Endothelial cell of hepatic sinusoid (primary cell): Measurements from ENCODE around the gene CDC14B.
"Not testable (repeated sequence)": the region's sequence is repeated elsewhere in the genome, so short reads cannot be mapped to it uniquely, and the experiment has no call there.

Experiments used
- in situ Hi-C: cut with HindIII; loops from 2 replicates; pipeline ENCODE4 v1.10.0; 2017; ENCODE audit warnings: low sequenced_read_pairs

The CDC14B gene

DNA sequence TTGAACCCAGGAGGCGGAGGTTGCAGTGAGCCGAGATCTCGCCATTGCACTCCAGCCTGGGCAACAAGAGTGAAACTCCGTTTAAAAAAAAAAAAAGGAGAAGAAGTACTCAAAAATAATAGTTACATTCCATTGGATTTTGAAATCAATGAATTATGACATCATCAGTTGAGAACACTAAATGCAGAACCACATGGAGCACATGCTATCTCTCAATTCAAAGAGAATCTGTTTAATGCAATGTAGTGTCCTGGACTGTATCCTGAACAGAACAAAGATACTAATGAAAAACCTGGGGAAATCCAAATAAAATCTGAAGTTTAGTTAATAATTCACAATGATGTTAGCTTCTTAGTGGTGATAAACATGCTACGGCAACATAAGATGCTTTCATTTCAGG, 20.3 kb downstream of the CDC14B start:
- in situ Hi-C loops = no loop called here

DNA sequence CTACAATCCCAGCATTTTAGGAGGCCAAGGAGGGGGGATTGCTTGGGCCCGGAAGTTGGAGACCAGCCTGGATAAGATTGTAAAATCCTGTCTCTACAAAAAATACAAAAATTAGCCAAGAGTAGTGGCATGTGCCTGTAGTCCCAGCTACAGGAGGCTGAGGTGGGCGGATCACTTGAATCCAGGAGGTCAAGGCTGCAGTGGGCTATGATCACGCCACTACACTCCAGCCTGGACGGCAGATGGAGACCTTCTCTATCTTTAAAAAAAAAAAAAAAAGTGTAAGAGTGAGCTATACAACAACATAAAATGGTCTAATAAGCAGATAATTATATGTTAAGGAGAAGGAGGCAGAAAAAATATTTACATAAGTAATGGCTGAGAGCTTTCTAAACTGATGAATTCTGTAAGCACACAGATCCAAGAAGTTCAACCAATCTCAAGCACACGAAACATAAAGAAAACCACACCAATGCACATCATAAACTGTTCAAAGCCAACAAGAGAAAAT, 23.0 kb downstream of the CDC14B start:
- in situ Hi-C loops = no loop called here

DNA sequence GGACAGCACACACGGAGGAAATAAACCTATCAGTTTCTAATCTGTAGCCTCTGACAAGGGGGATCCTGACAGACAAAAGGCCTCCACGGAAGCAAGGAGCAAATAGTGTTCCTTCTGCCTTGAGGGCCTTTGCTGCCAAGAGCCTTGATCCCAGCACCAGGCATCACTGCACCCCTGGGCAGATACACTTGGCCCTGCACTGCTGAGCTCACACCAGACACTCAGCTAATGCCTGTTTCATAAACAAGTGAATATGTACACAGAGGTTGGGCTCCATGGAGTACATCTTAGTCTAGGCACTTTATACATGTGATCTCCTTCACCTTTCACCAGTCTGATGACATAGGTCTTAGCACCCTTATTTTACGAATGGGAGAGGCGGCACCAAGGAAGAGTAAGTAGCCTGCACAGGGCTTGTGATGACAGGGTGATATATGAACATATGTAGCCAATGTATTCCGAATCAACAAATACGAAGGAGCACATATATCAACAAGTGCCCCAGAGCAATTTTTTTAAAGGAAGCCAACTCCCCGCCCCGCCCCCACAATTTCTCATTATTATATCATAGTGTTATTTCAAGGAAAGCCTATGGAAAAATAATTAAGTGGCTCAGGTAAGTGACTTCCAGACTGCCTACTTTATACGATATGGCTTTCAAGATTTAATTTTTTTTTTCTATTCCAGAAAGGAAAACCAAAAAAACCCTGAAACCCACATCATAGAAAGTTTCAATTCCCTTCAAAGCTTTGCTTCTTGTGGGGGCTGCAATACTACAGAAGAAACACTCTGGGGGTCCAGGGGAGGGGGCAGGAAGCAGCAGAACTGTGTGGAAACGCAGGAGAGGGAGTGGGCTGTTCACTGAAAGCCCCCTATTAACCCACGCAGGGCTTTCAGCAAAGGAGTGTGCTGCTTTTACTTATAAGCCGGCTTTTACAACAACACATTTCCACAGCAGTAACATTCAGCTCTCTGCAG, 32.0 kb downstream of the CDC14B start:
- in situ Hi-C loops = no loop called here

DNA sequence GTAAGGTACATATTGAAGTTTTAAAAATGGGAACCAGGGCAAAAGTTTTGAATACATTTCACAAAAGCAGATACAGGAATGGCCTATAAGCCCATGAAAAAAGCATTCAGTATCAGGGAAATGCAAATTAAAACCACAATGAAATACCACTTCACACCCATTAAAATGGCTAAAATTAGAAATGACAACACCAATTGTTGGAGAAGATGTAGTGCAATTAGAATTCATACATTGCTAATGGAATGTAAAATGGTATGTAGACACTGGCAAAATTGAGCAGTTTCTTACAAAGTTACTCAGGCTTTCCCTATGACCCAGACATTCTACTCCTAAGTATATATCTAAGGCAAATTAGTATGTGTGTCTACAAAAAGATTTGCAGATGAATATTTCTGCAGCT, 34.2 kb downstream of the CDC14B start:
- in situ Hi-C loops = no loop called here

DNA sequence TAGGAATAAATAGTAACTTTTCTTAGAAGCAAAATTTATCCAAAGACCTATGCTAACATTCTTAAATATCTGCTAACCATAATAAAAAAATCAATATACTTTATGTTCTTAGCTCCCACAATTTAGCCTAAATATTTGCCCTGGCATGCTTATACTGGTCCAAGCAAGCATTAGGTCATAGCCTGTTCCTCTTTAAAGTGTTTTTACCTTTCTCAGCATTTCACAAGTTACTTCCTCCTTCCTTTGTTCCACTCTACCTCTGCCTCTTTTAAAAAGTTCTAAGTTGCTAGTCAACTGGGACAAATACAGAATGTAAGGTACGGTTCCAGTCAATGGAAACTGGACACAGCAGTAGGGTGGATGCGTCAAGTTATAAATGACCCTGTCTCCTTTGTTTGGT, 37.4 kb downstream of the CDC14B start:
- in situ Hi-C loops = not testable (repeated sequence)

DNA sequence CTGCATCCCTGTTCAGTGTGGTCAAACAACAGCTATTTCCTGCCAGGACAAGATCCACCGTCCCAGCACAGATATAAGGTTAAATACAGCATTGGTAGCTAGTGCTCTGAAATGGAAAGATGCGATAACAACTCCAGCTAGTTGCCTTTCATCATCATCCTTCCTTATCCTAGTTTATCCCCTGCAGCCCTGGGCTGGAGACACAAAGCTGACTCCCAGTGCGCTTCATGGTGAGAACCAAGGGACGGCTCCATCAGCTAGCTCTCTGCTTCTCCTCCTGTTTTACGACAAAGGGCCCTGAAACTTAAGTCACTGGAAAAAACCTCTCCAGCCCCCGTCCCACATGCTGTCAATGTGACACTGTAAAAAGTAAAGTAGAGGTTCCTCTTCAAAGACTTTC, 37.9 kb downstream of the CDC14B start:
- in situ Hi-C loops = no loop called here

DNA sequence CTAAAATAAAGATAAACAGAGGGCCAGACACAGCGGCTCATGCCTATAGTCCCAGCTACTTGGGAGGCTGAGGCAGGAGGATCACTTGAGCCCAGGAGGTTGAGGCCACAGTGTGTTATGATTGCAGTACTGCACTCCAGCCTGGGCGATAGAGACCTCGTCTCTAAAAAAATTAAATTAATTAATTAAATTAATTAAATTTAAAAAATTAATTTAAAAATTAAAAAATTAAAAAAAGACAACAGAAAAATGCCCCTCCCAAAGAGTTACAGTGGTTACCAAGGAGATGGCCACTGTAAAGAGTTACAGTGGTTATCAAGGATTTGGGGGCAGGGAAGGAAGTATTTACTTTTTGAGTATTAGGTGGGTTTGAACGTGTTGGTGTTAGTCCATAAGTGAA, 38.3 kb downstream of the CDC14B start:
- in situ Hi-C loops = no loop called here

DNA sequence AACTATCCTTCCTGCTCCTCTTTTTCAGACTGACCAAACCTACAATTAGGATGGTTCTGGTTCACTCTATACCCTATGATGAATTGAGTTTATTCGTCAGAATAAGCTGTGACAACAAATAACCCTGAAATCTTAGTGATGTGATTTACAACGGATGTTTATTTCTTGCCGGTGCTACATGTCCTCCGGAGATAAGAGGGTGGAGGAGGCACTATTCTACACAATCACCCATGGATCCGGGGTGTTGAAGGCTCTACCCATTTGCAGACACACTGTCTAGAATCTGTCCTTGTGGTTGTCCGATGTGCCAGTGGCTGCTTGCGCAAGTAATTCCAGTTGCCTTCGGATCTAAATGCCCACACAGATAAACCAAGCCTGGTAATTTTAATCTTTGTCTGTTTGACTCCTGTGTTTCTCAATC, 44.7 kb downstream of the CDC14B start:
- in situ Hi-C loops = no loop called here

DNA sequence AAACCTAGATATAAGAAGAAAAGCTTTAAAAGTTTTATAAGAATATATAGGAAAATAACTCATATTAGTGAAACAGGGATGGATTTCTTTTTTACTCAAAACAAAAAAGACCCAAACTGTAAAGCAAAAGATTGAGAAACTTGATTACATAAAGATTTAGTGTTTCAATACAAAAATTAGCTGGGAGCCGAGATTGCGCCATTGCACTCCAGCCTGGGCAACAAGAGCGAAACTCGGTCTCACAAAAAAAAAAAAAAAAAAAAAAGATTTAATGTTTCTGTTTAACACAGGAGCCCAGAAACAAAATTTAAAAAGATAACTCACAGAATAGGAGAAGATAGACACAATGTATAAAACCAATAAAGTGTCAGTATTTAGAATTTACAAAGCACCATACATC, 45.2 kb downstream of the CDC14B start:
- in situ Hi-C loops = no loop called here

DNA sequence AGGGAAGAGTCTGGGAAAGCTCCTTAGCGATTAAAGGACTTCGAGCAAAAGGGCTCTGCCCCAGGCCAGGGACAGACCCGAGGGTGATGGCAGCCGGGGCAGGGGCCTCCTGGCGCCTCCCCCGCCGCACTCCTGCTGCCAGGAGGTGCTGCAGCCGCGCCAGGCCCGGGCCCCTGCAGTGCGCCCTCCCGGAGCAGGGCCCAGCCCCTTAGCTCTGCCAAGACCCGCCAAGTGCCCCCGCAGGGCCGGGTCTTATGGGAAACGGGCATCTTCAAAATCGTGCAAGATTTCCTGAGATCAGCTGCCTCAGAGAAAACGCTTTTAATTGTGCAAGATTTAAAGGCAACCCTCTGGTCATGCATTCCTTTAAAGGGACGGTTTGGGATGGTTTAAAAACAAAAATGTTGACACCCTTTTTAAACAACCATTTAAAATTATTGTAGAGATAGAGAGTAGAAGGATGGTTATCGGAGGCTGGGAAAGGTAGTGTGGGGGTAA, 52.4 kb downstream of the CDC14B start:
- in situ Hi-C loops = no loop called here

DNA sequence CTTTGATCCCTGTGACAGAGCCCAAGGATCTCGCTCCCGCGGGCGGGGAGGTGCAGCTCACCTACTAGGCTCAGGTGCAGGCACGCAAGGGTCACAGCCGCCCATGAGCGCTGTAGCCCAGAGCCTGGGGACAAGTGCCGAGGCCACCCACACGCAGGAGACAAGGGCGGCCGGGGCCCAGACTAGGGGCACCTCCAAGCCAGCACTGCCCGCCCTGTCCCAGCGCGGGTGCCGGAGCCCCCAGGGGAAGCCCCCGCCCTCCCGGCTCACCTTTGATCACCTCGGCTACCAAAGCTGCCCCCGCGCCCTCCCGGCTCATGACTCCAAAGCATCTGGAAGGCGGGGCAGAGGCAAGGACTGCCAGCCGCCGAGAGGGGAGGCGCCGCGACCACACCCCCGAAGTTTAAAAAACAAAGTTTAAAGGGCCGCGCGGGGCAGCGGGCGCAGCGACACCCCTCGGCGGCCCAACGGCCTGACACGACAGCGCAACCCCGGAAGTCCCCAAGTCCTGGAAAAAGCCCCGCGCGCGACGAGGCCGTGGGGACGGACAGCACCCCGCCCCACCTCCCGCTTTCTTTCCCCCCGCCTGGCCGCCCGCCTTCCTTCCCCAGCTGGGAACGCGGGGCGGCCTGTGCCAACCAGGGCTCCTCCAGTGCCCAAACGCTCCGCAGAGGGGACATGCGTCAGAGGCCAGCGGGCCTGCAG, 53.0 kb downstream of the CDC14B start:
- in situ Hi-C loops = no loop called here

DNA sequence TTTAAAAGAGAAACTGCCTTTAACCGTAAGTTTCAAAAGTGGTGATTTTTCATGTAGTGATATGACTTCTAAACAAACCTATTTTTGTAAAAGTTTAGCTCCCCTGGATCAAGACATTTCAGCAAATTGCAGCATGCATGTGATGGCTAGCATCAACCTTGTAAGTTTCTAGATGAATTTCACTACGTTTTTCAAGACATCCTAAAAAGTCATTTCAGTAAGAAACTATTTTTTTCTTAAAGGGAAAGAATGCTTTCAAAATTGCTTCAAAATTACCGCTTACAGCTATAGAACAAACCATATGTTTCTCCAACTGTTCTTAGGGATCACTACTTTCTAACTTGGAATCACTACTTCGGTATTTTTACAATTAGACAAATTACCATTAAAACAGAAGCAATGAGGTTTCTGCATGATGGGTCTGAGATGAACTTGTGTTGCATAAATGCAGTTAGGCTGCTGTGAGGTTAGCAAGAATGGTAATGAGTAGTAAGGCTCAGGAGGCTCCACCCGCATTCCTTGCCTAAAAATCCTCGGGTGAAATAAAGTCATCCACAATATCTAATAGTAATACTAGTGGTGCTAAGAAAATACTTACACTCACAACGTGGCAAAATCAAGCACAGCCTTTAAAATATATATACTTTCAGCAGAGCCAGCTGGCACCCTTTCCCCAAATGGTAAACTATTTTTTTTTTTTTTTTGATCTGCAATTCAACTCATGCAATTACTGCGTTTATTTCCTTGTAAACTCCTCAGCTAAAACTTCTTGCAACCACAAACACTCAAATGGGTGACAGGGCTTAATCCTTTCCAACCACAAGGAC, 53.8 kb downstream of the CDC14B start:
- in situ Hi-C loops = no loop called here

DNA sequence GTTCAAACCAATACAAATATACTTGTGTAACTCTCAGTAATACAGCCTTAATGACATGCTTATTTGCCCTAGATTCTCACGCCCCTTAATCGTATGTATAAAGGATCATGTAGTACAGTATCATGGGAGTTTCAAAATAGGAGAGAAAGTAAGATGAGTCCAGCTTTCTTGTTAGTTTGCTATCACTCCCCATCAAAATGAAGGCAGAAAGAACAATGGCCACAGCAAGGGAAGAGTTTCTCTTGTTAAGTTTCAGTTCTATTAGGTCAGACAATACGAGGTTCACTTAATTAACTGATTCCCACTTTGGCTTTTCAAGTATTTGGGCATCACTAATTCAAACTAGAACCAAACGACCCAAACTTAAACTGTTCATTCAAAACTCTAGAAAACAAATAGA, 55.4 kb downstream of the CDC14B start:
- in situ Hi-C loops = no loop called here

DNA sequence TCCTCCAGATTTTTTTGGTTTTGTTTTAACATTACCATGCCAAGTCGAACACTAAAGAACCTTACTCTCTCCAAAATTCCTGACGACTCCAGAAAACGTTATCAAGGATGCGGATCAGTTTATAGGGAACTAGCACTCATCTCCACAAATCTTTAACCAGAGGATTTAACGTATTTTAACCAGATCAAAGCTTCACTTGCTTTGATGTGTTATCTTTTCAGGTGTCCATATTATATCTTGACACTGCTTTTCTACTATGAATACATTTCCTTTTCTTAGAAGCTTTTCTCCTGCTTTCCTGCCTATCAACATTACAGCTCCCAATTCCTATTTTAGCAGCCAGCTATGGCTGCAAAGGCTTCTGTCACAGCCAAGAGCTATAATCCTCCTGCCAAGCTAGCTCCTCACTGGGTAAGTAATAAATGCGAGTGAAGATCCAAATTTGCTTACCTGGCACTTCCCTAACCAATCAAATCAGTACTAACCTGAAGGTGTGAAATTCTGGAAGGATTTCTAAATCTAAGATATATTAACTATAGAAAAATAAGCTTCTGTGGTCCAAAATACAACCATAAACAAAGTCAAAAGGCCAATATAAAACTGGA, 60.2 kb downstream of the CDC14B start:
- in situ Hi-C loops = no loop called here

DNA sequence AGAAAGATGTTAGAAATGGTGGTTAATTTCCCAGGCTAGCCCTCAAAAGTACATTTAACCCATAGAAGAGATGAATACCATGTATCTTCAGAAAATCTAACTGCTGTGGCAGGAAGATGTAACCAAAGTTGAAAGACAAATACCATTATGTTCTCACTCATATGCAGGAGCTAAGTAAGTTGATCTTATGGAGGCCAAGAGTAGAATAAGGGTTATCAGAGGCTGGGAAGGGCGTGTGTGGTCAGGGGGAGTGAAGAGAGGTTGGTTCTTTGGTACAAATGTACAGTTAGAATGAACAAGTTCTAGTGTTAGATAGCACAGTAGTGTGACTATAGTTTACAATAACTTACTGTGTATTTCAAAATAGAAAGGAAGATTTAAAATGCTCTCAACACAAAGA, 61.7 kb downstream of the CDC14B start:
- in situ Hi-C loops = no loop called here

DNA sequence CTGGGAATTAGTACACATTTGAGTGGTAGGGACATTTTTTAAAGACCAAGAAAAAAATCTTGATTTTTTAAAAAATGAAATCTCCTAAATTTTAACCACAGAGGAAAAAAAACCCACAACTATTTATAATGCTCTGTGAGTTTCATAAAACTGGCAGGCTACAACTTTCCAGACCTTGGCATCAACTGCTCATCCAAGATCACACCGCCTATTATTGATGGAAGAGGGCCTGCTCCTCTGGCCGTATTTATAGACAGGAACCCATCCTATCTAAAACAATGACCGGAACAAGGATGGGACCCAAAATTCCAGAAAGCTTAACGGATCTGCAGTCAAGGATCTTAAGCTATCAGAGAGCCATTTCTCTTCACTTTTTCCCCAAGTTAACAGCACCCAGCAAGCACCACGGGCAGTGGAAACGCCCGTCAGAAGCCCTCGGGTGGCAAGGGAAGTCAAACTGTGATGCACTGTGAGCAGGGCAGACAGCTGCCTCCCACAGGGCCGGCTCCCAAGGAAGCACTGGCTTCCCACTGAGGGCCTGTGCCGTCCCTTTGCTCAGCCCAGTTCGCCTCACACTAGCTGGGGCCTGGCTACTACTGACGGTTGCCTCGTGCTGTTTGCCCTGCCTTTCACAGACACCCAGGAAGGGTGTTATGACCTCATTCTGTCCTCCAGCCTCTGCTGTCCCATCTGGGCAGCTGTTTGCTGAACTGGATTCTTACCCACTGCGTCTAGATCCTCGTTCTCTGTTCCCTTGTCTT, 62.8 kb downstream of the CDC14B start:
- in situ Hi-C loops = no loop called here

DNA sequence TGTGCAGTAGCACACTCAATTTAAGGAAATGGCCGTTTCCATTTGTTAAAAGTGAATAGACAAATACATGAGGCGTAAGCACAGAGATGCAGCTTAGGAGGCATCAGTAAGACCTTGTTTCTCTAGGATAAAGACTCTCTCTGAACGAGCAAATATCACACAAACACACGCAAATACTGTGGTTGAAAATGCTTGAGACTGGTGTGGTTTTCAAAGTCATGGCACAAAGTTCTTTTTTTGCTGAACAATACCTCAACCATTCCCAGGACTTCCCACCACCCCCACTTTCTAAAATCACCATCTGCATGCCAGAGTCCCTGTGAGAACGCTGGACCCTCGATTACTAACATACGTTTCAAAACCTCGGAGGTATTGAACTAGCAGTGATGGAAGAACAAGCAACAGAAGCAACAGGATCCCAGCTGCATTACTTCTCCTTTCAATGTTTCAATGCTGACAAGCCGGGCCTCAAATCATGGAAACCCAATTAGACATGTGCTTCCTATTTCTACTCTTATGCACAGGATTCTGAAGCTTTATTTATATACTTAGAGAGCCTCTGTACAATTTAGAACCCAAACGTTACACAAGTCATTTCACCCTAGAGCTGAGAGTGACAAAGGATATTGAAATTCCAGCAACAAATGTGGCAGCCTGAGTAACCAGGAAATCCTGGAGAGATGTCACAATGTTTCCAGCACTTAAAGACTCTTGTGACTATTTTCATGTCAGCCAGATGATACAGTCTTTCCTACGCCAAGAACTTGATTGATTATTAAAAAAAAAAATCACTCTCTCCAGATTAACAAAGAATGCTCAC, 63.9 kb downstream of the CDC14B start:
- in situ Hi-C loops = no loop called here

DNA sequence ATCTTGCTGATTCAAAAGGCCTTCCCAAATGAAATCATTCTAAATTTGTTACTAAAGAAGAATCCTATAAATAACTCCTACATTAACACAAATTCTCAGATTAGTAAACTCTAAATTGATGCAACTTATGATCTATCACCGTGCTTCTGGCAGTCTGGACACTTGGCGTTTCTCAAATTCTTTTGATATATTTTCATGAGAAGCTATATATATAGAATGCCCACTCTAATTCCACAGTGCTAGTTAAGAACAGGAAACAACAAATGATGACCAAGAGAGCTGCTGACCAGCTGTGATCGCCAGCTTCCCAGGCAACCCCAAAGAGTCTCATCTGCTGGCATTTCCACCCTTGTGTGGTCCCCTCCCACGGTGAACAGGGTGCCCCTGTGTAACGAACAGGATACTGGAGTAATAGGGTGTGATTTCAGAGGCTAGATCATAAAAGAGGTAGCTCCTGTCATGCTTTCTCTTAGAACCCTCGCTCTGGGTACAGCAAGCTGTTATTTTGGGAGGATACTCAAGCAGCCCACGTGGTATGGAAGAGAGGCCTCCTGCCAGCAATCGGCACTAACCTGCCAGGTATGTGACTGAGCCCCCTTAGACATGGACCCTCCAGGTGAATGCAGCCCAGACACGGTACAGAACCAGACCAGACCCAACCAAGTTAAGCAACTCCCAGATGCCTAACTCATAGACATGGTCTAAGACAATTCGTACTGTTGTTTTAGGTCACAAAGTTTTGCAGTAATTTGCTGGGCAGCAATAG, 64.7 kb downstream of the CDC14B start:
- in situ Hi-C loops = no loop called here
